Suppressor macrophage treated with lipopolysaccharide for 4 hours (primary cell): ENCODE measurements around the gene UBA5.
"Not testable (repeated sequence)": the region's sequence is repeated elsewhere in the genome, so short reads cannot be mapped to it uniquely, and the experiment has no call there.

Experiments used
- DNase-seq: peaks from one replicate; pipeline ENCODE4 v3.0.0-alpha.2; 2020

Gene UBA5

GRCh38 chr3:132660052-132660810, at the start of gene UBA5:
Gene UBA5, plus strand, starts transcription at chr3:132660329. Its CDS starts 209 bp downstream, at chr3:132660538.
- peak; percentile 75 for DNase-seq

DNA sequence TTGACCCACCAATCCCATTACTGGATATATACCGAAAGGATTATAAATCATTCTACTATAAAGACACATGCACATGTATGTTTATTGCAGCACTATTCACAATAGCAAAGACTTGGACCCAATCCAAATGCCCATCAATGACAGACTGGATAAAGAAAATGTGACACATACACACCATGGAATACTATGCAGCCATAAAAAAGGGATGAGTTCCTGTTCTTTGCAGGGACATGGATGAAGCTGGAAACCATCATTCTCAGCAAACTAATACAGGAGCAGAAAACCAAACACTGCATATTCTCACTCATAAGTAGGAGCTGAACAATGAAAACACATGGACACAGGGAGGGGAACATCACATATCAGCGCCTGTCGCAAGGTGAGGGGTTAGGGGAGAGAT, 44.8 kb upstream of the UBA5 start:
- not testable (repeated sequence) for DNase-seq

- DNase-seq = no peak
Observed at GRCh38 chr3:132615881-132616280, 44.2 kb upstream of the UBA5 start.

- no peak for DNase-seq
Observed at GRCh38 chr3:132616780-132617179, 43.3 kb upstream of the UBA5 start.

GRCh38 chr3:132622148-132622547, 38.0 kb upstream of the UBA5 start:
- no peak for DNase-seq

DNA sequence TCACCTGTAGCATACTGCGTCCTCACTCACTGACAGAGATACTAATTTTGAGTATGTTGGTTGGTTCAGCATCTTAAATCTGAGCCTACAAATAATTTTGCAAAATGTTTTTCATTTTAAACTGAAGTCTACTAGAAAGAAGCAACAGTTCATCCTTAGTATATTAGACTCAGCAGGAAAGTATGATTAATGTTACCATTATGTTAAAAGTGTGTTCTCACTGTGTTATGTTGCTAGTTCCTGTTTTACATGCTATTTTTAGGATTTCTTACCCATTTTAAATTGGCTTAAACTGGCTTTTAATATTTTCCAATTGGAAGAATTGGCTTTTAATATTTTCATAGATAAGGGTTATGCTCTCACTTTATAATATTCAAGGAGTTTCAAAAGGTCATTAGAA, 37.4 kb upstream of the UBA5 start:
- DNase-seq = peak; percentile 13

DNA sequence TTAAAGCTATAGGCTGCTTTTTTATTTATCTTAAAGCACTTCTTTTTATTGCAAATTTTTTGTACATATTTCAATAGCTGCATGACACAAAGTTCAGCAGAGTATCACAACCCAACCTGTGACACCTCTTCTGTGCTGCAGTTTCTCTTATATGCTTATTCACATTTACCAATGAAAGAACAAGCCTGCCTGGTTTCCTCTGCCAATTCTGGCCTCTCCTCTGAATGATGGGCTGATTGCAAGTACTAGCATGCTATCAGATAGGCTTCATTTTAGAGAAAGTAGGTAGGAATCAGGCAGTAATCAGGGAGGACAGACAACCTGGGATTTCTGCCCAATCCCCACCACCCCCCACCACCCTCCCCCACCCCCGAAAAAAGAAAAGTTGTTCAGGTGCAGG, 36.5 kb upstream of the UBA5 start:
- no peak for DNase-seq

DNA sequence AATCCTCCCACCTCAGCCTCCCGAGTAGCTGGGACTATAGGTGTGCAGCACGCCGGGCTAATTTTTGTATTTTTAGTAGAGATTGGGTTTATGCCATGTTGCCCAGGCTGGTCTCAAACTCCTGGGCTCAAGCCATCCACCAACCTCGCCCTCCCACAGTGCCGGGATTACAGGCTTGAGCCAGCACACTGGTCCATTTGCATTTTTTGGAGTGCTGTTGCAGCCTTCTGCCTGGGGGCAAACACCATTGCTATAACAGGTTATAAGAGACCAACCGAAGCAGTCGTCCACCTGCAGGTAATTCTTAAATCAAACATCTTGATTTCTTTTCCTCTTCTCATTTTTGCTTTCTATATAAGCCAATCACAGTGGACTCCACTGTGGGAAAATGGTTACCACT, 35.3 kb upstream of the UBA5 start:
- DNase-seq = no peak

GRCh38 chr3:132625613-132626012, 34.5 kb upstream of the UBA5 start:
- peak; percentile 18 for DNase-seq

- DNase-seq = no peak
Observed at GRCh38 chr3:132626955-132627354, 33.2 kb upstream of the UBA5 start.

GRCh38 chr3:132628157-132628556, 32.0 kb upstream of the UBA5 start:
- no peak for DNase-seq

DNA sequence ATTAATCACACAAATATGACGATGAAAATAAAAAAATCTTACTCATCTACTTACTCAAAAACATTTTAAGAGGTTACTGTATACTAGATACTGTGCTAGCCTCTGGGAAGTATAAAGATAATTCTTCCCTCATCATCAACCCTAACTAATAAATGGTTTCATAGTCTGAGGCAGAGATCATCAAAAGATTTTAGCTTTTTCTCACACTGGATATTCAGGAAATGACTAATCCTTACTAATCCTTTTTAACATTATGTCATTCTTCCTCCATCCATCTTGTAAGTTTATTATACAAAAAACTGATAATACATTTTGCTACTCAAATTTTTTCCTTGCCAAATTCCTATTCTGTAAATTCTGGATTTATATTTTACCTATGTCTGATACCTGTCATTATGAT, 30.2 kb upstream of the UBA5 start:
- peak; percentile 40 for DNase-seq

GRCh38 chr3:132630612-132631011, 29.5 kb upstream of the UBA5 start:
- no peak for DNase-seq

- no peak for DNase-seq
Observed at GRCh38 chr3:132635052-132635451, 25.1 kb upstream of the UBA5 start.

- no peak for DNase-seq
Observed at GRCh38 chr3:132637590-132637989, 22.5 kb upstream of the UBA5 start.

DNA sequence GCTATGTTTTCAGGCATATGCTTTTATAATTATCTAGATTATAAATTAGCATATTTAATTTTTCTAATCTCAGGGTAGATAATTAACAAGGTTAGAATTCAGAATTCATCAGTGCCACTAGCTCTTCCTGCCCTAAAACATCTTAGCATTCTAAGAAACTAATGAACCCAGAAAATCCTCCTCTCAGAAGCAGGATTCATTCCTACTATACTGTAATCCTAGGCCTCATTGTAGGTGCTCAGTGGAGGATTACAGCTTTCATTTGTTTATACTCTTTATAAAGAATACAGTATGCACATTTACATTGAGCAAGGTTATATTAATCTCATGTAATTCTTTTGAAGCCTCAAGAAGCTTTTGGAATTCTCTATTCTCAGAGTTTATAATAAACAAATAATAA, 21.4 kb upstream of the UBA5 start:
- DNase-seq = no peak

DNA sequence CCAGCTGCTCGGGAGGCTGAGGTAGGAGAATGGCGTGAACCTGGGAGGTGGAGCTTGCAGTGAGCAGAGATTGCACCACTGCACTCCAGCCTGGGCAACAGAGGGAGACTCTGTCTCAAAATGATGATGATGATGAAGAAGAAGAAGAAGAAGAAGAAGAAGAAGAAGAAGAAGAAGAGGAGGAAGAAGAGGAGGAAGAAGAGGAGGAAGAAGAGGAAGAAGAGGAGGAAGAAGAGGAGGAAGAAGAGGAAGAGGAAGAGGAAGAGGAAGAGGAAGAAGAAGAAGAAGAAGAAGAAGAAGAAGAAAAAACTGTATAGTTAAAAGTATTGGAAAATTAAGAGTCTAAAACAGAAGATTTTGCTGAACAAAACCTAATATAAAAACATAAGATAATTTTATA, 18.7 kb upstream of the UBA5 start:
- not testable (repeated sequence) for DNase-seq

- DNase-seq = peak; percentile 64
Observed at GRCh38 chr3:132641837-132642538, 18.1 kb upstream of the UBA5 start.

GRCh38 chr3:132642539-132642847, 17.6 kb upstream of the UBA5 start:
- DNase-seq = no peak

GRCh38 chr3:132643366-132643765, 16.8 kb upstream of the UBA5 start:
- DNase-seq = no peak

GRCh38 chr3:132645058-132645457, 15.1 kb upstream of the UBA5 start:
- DNase-seq = no peak

GRCh38 chr3:132650153-132650552, 10.0 kb upstream of the UBA5 start:
- no peak for DNase-seq

DNA sequence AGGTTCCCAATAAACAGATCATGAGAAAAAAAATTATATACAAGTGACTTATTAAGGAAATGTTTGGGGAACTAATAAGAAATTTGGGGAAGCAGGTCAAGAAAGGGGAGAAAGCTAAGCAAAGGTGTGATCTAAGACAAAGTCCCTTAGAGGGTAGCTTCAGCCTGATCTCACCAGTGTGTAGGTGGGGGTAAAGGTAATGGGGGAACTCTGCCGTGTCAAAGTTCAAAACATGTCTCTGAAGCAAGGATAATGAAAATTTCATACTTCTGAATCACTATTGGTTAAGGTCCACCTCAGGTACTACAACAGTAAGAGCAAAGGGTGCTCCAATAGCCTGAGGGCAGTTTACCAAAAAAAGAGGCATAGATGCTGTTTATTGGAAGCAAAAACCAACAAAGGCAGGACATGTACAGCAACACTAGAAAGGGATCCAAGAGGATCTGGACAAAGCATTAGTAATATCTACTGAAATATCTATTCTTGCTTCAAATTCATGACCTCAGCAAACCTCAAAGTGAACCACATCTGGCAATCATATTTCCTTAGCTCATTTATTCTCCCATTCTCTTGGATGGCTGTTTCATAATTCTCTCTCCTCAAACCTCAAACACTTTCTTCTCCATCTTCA, 7.4 kb upstream of the UBA5 start:
- DNase-seq = no peak

DNA sequence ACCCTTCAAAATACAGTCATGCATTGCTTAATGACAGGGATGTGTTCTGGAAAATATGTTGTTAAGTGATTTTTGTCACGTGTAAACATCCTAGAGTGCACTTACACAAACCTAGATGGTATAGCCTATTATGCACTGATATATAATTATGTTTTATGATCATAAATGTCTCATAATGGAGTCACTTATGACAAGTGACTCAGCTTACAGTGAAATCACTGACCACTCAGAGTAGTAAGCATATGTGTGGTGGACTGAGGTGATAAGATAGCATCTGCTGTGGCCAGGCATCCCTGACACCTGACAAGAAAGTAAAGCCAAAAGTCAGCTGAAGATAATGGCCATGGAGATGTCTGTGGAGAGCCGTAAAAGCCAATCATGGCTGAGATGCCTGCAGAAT, 5.9 kb upstream of the UBA5 start:
- DNase-seq = no peak
